ENCODE results near the gene TH. TPM values are rescaled to one million over a fixed set of nuclear protein-coding genes. Genes with fewer than 3 reads are reported as not detected.

TH gene
- total and polyA plus RNA-seq, 10 donors: 0.13 to 1.0 (median 0.27) TPM; not detected in 6

DNA sequence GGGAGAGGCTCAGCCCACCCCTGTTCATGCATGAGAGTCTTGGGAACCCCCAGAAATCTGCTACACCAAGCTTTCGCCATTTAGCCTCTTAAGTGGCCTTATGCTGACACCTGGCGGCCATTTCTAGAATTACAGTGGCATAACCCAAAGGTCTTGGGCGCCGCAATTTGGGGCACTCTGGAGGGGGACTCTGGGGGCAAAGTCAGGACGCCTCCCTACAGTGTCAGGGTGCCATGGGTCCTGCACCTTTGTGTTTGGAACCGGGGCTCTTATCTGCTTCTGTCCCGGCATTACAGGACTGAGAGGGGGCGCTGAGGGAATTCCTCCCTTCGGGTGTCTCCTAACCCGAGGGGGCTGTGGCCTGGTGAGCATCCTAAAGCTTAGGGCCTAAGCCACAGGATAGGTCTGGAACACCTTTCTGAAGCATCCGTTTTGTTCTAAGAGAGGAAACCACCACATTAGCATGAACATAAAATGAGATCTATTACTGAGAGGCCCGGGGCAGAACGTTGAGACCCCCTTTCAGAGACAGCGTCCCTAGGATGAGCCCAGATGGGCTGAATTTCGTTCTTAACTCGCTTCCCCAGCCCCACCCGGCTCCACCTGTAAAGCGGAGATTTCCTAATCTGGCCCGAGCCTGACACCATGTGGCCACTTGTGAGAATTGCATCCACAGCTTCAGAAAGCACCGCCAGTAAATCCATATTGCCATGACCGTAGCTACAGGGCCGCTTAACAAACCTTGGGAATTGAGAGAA is 19.9 kb downstream of the TH start:
- WGBS, 5 donors: 1 to 5% (median 3%) methylated on average over 22 of the region's 22 CpGs
- peak overlapping the region in 1 of 8 donors; percentile 40 for H3K4me3 ChIP-seq
- H3K9me3 ChIP-seq: no peaks in the 10 kb centered on the region
- H3K4me1 ChIP-seq: peaks cover 7 to 13% (median 9%) of the 10 kb centered on the region in 6 donors
- intact Hi-C loops (cut with DNase I; ENCODE audit: low total_unique reads): loop anchor here (5.0 to 10.0 kb wide), 3 partner anchors 314 to 497 kb away; partner anchors contain the start of genes KRTAP5-6 and TNNI2
- peak overlapping the region in 3 of 8 donors; percentile 8 to 41 (median 40) for H3K27ac ChIP-seq
- peaks cover 0 to 72% (median 30%) of the 10 kb centered on the region in 7 donors for H3K27me3 ChIP-seq (replicated peaks in 1 of 7)
- H3K36me3 ChIP-seq: no peaks in the 10 kb centered on the region
- peak; percentile 88 for DNase-seq
- TF ChIP-seq POLR2AphosphoS5 (IDR thresholded peaks at IDR 0.05): no peak
- TF ChIP-seq, protein P1, sequence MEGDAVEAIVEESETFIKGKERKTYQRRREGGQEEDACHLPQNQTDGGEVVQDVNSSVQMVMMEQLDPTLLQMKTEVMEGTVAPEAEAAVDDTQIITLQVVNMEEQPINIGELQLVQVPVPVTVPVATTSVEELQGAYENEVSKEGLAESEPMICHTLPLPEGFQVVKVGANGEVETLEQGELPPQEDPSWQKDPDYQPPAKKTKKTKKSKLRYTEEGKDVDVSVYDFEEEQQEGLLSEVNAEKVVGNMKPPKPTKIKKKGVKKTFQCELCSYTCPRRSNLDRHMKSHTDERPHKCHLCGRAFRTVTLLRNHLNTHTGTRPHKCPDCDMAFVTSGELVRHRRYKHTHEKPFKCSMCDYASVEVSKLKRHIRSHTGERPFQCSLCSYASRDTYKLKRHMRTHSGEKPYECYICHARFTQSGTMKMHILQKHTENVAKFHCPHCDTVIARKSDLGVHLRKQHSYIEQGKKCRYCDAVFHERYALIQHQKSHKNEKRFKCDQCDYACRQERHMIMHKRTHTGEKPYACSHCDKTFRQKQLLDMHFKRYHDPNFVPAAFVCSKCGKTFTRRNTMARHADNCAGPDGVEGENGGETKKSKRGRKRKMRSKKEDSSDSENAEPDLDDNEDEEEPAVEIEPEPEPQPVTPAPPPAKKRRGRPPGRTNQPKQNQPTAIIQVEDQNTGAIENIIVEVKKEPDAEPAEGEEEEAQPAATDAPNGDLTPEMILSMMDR (IDR thresholded peaks at IDR 0.05 in 8 of 11, conservative IDR thresholded peaks at IDR 0.05 in 3 of 11): peak; percentile 62 to 92 (median 85)
- TF ChIP-seq POLR2A (IDR thresholded peaks at IDR 0.05): no peak

DNA sequence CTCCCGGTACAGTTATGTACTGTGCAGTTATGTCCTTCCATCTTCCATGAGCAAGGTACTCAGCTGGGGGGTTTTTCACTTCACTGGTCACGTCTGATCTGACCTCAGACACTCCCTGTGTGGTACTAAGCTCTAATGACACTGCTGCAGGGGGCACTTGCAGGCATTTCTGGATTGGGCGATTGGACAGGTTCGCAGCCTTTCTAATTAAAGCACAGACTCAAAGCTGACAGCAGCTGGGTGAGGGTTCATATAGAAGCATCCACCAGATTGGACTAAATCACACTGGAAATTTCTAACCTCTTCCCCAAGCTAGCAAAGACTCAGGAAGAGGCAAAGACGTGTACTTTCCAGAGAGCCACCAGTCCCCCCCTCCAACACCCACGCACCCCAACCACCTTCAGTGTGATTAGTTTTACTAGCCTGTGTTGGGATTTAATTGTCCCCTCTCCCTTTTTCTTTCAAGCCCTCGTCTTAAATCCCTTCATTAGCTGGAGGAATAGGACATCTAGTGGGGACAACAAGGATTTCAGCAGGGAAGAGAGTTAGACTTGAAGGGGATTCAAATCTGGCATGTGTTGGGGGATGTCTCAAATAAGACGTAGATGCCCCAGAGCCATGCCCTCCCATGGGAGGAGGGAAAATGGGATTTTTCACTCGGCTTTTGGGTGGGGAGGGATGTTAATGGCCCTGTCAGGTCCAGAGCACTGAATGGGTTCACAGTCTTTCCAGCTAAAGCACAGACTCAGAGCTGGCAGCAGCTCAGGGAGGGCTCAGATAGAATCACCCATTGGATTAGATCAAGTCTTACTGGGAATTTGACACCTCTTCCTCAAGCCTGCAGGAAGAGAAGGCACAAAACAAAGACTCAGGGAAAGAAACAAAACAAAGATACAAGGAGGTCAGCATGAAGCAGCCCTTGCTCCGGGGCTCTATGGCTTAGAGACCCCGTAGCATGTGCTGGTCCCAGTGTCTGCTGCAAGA is 21.5 kb downstream of the TH start:
- WGBS, 5 donors: 33 to 46% (median 33%) methylated on average over 11 of the region's 11 CpGs
- Histone ChIP-seq H3K27me3 (replicated peaks in 1 of 7) (peaks cover 0 to 72% (median 45%) of the 10 kb centered on the region in 7 donors), H3K27ac (no peak overlapping the region), H3K36me3 (no peaks in the 10 kb centered on the region), H3K4me3 (no peak overlapping the region), H3K9me3 (no peaks in the 10 kb centered on the region), H3K4me1 (peaks cover 7 to 10% (median 9%) of the 10 kb centered on the region in 6 donors)
- intact Hi-C loops (cut with DNase I; ENCODE audit: low total_unique reads): loop anchor here (5.0 to 10.0 kb wide), 3 partner anchors 313 to 495 kb away; partner anchors contain the start of genes KRTAP5-6 and TNNI2
- TF ChIP-seq POLR2A (IDR thresholded peaks at IDR 0.05) (no peak), POLR2AphosphoS5 (IDR thresholded peaks at IDR 0.05) (no peak)
- TF ChIP-seq, protein P1 (IDR thresholded peaks at IDR 0.05 in 8 of 11, conservative IDR thresholded peaks at IDR 0.05 in 3 of 11): peak in 4 of 11 experiments; percentile 16 to 38 (median 30)
- DNase-seq: no peak

DNA sequence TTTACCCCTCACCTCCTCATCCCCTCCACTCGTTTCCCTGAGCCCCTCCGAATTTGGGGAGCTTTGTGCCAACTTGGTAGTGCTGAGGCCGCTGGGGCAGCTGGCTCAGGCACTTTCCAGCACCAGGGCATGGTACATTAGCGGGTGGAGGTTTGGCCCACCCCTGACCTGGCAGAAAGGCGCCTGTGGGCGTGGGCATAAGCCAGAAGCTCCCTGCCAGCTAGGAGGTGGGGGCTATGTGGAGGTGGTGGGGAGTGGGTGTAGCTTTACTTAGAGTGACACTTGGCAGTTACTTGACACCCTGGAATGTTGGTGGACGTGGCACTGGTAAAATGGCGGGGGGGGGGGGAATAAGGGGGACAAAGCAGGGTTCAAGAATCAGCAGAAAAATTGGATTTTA is 22.2 kb downstream of the TH start:
- intact Hi-C loops (cut with DNase I; ENCODE audit: low total_unique reads): no loop called here
- 58 to 73% (median 64%) methylated on average over 8 of the region's 8 CpGs for WGBS, 5 donors
- no peaks in the 10 kb centered on the region for H3K36me3 ChIP-seq
- H3K4me3 ChIP-seq: no peak overlapping the region
- no peaks in the 10 kb centered on the region for H3K9me3 ChIP-seq
- DNase-seq: no peak
- H3K27ac ChIP-seq: no peak overlapping the region
- H3K4me1 ChIP-seq: peaks cover 7 to 13% (median 11%) of the 10 kb centered on the region in 6 donors
- TF ChIP-seq POLR2AphosphoS5 (IDR thresholded peaks at IDR 0.05) (no peak), POLR2A (IDR thresholded peaks at IDR 0.05) (no peak)
- TF ChIP-seq, protein P1 (IDR thresholded peaks at IDR 0.05 in 8 of 11, conservative IDR thresholded peaks at IDR 0.05 in 3 of 11): no peak
- H3K27me3 ChIP-seq (replicated peaks in 1 of 7): peaks cover under 1 to 75% (median 52%) of the 10 kb centered on the region in 7 donors

Measured in spleen (tissue), 11 donors.